Measurements from ENCODE around the gene PDC.

PDC gene

DNA sequence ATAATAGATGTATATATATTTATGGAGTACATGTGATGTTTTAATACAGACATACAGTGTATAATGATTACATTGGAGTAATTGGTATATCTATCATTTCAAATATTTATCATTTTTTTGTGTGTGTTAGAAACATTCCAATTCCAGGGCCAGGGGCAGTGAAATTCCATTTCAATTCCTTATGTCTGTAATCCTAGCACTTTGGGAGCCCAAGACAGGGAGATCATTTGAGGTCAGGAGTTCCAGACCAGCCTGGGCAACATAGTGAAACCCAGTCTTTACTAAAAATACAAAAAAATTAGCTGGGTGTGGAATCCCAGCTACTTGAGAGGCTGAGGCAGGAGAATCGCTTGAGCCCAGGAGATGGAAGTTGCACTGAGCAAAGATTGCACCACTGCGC is 30.4 kb upstream of the PDC start:
- H3K4me3 ChIP-seq (ENCODE audit: low read length) = no peak overlapping the region
- no peaks in the 10 kb centered on the region for H3K27me3 ChIP-seq (replicated peaks; ENCODE audit: control insufficient read depth, insufficient read depth, low read length)
- DNase-seq (ENCODE audit: low read depth) = no peak
- no peaks in the 10 kb centered on the region for H3K4me1 ChIP-seq (ENCODE audit: control insufficient read depth, insufficient read depth, low read length)
- H3K36me3 ChIP-seq (ENCODE audit: control insufficient read depth, insufficient read depth, low read length, severe bottlenecking) = no peaks in the 10 kb centered on the region
- no peak overlapping the region for H3K9ac ChIP-seq (ENCODE audit: low read length)
- no peaks in the 10 kb centered on the region for H3K9me3 ChIP-seq (ENCODE audit: control insufficient read depth, low read length)

DNA sequence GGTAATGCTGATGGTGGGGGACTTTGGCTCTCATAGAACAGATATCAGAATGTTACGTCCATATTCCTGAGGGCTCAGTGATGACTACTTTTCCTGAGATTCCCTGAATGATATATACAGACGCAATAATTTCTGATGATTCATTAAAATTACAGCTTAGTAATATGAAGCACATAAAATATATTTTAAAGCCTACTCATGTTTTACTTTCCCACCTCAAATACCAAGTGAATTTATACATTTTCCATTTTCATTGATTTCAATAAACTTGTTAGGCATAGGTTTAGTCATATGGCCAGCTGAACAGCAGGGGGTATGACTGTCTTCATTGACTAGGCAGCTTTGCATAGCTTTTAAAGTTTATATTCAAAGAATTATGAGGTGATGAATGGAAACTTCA is 26.2 kb upstream of the PDC start:
- Histone ChIP-seq H3K4me1 (ENCODE audit: control insufficient read depth, insufficient read depth, low read length) (no peaks in the 10 kb centered on the region), H3K4me3 (ENCODE audit: low read length) (no peak overlapping the region), H3K27me3 (replicated peaks; ENCODE audit: control insufficient read depth, insufficient read depth, low read length) (no peaks in the 10 kb centered on the region), H3K36me3 (ENCODE audit: control insufficient read depth, insufficient read depth, low read length, severe bottlenecking) (no peaks in the 10 kb centered on the region), H3K9me3 (ENCODE audit: control insufficient read depth, low read length) (no peaks in the 10 kb centered on the region), H3K9ac (ENCODE audit: low read length) (no peak overlapping the region)
- no peak for DNase-seq (ENCODE audit: low read depth)

DNA sequence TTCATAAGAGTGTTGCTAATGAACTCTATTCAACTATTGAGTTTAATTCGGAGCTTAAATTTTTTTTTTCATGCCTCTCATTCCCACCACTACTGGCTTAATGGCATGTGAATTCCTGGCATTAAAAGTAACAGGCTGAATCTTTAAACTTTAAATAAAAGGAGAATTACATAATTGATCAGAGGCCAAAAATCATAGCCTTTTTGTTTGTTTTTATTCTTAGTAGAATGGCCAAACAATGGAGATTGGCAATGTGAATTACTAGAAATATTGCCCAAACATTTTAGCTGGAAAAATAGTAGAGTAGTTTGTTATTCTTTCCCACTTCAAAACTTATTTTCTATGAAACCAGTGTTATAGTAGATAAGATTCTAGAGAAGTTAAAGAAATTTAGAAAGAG is 25.1 kb upstream of the PDC start:
- Histone ChIP-seq H3K9me3 (ENCODE audit: control insufficient read depth, low read length) (no peaks in the 10 kb centered on the region), H3K4me3 (ENCODE audit: low read length) (no peak overlapping the region), H3K27me3 (replicated peaks; ENCODE audit: control insufficient read depth, insufficient read depth, low read length) (no peaks in the 10 kb centered on the region), H3K9ac (ENCODE audit: low read length) (no peak overlapping the region), H3K4me1 (ENCODE audit: control insufficient read depth, insufficient read depth, low read length) (no peaks in the 10 kb centered on the region), H3K36me3 (ENCODE audit: control insufficient read depth, insufficient read depth, low read length, severe bottlenecking) (no peaks in the 10 kb centered on the region)
- no peak for DNase-seq (ENCODE audit: low read depth)

DNA sequence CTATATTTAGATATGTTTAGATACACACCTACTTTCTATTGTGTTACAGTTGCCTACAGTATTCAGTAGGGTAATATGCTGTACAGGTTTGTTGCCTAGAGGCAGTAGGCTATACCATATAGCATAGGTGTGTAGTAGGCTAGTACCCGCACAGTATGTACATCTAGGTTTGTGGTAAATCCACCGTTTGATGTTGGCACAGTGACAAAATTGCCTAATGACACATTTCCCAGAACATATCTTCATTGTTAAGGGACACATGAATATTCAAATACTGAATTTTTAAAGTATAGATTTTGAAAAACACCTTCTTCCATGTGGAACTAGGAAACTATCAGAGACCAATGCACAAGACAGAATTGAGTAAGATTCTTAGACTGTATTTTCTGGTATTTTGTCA is 22.6 kb upstream of the PDC start:
- Histone ChIP-seq H3K4me1 (ENCODE audit: control insufficient read depth, insufficient read depth, low read length) (no peaks in the 10 kb centered on the region), H3K9me3 (ENCODE audit: control insufficient read depth, low read length) (no peaks in the 10 kb centered on the region), H3K4me3 (ENCODE audit: low read length) (no peak overlapping the region), H3K27me3 (replicated peaks; ENCODE audit: control insufficient read depth, insufficient read depth, low read length) (no peaks in the 10 kb centered on the region), H3K36me3 (ENCODE audit: control insufficient read depth, insufficient read depth, low read length, severe bottlenecking) (no peaks in the 10 kb centered on the region), H3K9ac (ENCODE audit: low read length) (no peak overlapping the region)
- DNase-seq (ENCODE audit: low read depth) = no peak

DNA sequence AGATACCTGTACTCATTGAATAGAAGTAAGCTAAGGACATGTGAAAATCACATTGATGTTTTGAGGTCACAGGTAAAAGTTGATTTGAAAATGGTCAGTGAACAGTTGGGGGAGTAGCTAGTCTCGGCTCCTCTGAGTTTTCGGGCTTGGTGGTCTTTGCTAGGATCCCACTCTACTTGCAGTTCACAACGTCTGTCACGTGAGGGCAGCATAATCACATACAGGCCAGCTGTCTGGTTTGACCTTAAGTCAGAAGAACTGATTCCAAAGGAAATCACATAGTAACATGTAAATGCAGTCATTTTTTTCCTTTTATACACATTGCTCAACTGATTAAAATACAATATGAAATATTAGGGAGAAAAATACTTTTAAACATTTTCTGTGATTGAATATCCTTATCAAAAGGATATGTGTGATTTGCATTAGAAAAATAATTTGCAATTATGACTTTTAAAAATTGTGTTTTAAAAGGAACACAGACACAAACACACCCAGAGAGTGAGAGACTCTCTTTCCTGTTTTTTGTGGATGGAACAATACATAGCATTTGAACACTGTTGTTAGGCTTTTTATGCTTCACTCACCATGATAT is 21.8 kb upstream of the PDC start:
- H3K9me3 ChIP-seq (ENCODE audit: control insufficient read depth, low read length) = no peaks in the 10 kb centered on the region
- H3K9ac ChIP-seq (ENCODE audit: low read length) = no peak overlapping the region
- no peaks in the 10 kb centered on the region for H3K27me3 ChIP-seq (replicated peaks; ENCODE audit: control insufficient read depth, insufficient read depth, low read length)
- H3K4me3 ChIP-seq (ENCODE audit: low read length) = no peak overlapping the region
- no peaks in the 10 kb centered on the region for H3K36me3 ChIP-seq (ENCODE audit: control insufficient read depth, insufficient read depth, low read length, severe bottlenecking)
- no peaks in the 10 kb centered on the region for H3K4me1 ChIP-seq (ENCODE audit: control insufficient read depth, insufficient read depth, low read length)
- DNase-seq (ENCODE audit: low read depth) = peak; percentile 83

DNA sequence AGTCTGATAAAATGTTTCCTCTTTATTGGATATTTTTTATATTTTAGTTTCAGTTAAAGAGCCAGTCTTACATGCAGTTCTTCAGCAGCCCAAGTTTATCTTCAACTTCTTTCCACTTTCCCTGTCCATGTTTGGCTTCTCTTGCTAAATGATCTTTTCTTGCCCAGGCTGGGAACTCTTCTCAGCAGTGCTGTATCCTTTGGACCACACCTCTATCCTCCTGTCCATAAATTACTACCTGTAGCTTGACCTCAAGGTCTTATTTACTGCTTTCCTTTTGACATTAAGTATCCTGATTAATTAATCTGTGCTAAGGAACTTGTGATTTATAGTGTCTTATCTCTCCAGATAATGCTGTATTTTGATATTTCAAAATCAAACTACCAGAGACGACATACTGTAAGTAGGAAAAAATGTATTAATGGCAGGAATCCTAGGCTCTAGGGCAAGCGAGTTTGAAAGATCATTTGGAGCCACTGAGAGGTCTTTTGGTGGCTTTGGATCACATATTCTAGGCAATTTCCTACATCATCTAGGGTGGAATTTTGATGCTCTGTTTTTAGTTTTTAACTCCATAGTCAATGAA is 20.5 kb upstream of the PDC start:
- no peak overlapping the region for H3K9ac ChIP-seq (ENCODE audit: low read length)
- H3K9me3 ChIP-seq (ENCODE audit: control insufficient read depth, low read length) = no peaks in the 10 kb centered on the region
- no peaks in the 10 kb centered on the region for H3K27me3 ChIP-seq (replicated peaks; ENCODE audit: control insufficient read depth, insufficient read depth, low read length)

DNA sequence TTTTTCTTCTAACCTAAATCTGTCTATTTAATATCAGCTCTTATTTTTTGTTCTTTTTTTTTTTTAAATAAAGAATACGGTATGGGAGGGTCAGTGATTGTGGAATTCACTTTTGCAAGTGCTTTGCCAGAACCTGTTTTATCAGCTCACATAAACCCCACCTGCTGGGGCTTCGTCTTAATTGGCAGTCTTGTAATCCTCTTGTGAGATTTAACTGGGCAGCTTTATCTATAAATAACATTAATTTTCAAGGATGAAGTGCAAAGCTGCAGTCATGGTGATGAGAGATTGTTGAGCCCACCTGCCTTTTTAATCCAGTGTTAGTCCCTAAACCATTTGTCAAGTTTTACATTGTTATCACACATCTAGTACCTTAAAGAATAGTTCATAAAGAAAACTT is 18.2 kb upstream of the PDC start:
- Histone ChIP-seq H3K4me1 (ENCODE audit: control insufficient read depth, insufficient read depth, low read length) (peaks cover 3% of the 10 kb centered on the region), H3K4me3 (ENCODE audit: low read length) (no peak overlapping the region), H3K36me3 (ENCODE audit: control insufficient read depth, insufficient read depth, low read length, severe bottlenecking) (no peaks in the 10 kb centered on the region), H3K9me3 (ENCODE audit: control insufficient read depth, low read length) (no peaks in the 10 kb centered on the region), H3K27me3 (replicated peaks; ENCODE audit: control insufficient read depth, insufficient read depth, low read length) (no peaks in the 10 kb centered on the region), H3K9ac (ENCODE audit: low read length) (no peak overlapping the region)
- no peak for DNase-seq (ENCODE audit: low read depth)

More for the DNA sequence above, 20.5 kb upstream of the PDC start:
- Histone ChIP-seq H3K4me1 (ENCODE audit: control insufficient read depth, insufficient read depth, low read length) (no peaks in the 10 kb centered on the region), H3K36me3 (ENCODE audit: control insufficient read depth, insufficient read depth, low read length, severe bottlenecking) (no peaks in the 10 kb centered on the region), H3K4me3 (ENCODE audit: low read length) (no peak overlapping the region)
- DNase-seq (ENCODE audit: low read depth) = no peak

DNA sequence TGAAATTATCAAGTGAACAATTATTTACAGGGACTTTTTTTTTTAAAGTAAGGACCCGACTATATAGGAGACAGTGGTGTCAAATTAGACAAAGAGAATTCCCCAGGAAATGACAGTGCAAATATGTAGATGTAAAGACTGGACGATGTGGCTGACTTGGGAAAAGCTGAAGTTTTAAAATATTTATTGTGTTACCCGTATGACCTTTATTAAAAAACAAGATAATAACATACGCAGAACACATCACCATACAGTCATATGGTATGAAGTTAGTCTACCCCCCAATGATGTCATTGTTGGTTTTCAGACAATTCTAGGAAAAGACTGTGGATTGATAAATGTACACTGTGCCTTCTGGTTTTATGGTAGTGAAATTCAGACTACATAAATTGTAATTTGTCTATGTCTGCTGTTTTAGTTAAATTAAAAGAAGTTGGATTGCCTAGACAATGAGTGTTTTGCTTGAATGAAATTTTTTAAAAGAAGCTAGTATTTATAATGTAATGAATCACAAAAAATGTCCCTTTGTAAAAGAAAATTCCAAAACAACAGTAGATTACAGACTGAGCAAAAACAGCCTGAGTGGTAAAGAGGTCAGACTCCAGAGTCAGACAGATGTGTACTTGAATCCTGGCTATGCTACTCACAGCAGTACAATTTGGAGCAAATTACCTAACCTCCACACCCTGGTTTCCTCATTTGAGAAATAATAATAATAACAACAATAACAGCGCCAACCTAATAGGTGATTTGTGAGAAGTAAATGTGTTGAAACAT is 15.5 kb upstream of the PDC start:
- peaks cover 4% of the 10 kb centered on the region for H3K4me1 ChIP-seq (ENCODE audit: control insufficient read depth, insufficient read depth, low read length)
- no peaks in the 10 kb centered on the region for H3K9me3 ChIP-seq (ENCODE audit: control insufficient read depth, low read length)
- H3K4me3 ChIP-seq (ENCODE audit: low read length) = no peak overlapping the region
- H3K9ac ChIP-seq (ENCODE audit: low read length) = no peak overlapping the region
- no peaks in the 10 kb centered on the region for H3K27me3 ChIP-seq (replicated peaks; ENCODE audit: control insufficient read depth, insufficient read depth, low read length)
- DNase-seq (ENCODE audit: low read depth) = peak; percentile 28
- no peaks in the 10 kb centered on the region for H3K36me3 ChIP-seq (ENCODE audit: control insufficient read depth, insufficient read depth, low read length, severe bottlenecking)

DNA sequence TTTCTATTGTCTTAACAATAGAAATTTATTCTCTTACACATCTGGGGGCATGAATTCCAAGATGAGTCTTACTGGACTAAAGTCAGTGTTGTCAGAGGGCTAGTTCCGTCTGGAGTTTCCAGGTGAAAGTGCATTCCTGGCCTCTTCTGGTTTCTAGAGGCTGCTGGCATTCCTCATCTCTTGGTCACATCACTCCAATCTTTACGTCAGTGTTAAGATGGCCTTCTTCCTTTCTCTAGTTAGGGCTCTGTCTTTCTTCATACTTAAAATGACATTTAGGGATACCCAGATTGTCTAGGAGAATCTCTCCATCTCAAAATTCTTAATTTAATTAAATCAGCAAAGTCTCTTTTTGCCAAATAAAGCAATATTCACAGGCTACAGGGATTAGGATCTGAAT is 13.3 kb upstream of the PDC start:
- Histone ChIP-seq H3K4me3 (ENCODE audit: low read length) (no peak overlapping the region), H3K4me1 (ENCODE audit: control insufficient read depth, insufficient read depth, low read length) (peaks cover 4% of the 10 kb centered on the region), H3K9ac (ENCODE audit: low read length) (no peak overlapping the region), H3K9me3 (ENCODE audit: control insufficient read depth, low read length) (no peaks in the 10 kb centered on the region), H3K27me3 (replicated peaks; ENCODE audit: control insufficient read depth, insufficient read depth, low read length) (no peaks in the 10 kb centered on the region), H3K36me3 (ENCODE audit: control insufficient read depth, insufficient read depth, low read length, severe bottlenecking) (no peaks in the 10 kb centered on the region)
- DNase-seq (ENCODE audit: low read depth) = no peak

DNA sequence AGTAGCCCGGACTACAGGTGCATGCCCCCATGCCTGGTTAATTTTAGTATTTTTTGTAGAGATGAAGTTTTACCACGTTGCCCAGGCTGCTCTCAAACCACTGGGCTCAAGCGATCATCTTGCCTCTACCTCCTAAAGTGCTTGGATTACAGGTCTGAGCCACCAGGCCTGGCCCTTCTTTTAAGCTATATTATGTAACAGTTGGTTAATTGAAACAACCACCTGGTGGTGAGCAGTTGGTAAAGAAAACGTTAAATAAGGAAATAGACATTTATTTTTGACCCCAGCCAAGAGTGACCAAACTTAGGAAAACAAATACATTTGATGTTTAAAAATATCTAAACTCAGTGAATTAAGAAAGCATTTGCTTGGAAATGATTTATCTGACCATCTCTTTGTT is 12.1 kb upstream of the PDC start:
- no peaks in the 10 kb centered on the region for H3K9me3 ChIP-seq (ENCODE audit: control insufficient read depth, low read length)
- H3K4me1 ChIP-seq (ENCODE audit: control insufficient read depth, insufficient read depth, low read length) = peaks cover 4% of the 10 kb centered on the region
- no peaks in the 10 kb centered on the region for H3K27me3 ChIP-seq (replicated peaks; ENCODE audit: control insufficient read depth, insufficient read depth, low read length)
- no peaks in the 10 kb centered on the region for H3K36me3 ChIP-seq (ENCODE audit: control insufficient read depth, insufficient read depth, low read length, severe bottlenecking)
- no peak overlapping the region for H3K4me3 ChIP-seq (ENCODE audit: low read length)
- DNase-seq (ENCODE audit: low read depth) = no peak
- no peak overlapping the region for H3K9ac ChIP-seq (ENCODE audit: low read length)

DNA sequence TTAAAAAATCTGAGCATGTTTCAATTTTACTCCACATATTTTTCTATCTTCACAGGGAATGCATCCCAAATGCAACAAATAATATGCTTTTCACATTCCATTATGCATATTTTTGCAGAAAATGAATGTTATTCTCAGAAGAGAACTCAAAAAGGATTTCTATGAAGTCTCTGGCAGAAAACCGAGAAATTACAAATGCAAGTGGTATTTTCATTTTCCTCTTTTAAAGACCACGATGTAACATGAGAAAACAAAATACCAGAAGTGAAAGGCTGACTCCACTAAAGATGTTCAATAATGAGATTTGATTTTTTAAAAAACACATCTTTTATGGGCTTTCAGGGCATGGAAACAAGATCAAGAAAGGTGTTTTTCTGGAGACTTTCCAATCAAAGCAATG is 5.0 kb upstream of the PDC start:
- Histone ChIP-seq H3K9me3 (ENCODE audit: control insufficient read depth, low read length) (no peaks in the 10 kb centered on the region), H3K4me3 (ENCODE audit: low read length) (peak overlapping the region; percentile 44), H3K4me1 (ENCODE audit: control insufficient read depth, insufficient read depth, low read length) (peaks cover 12% of the 10 kb centered on the region), H3K27me3 (replicated peaks; ENCODE audit: control insufficient read depth, insufficient read depth, low read length) (no peaks in the 10 kb centered on the region), H3K36me3 (ENCODE audit: control insufficient read depth, insufficient read depth, low read length, severe bottlenecking) (no peaks in the 10 kb centered on the region), H3K9ac (ENCODE audit: low read length) (no peak overlapping the region)
- peak; percentile 50 for DNase-seq (ENCODE audit: low read depth)

Data from adipocyte (in vitro differentiated cells).